ENCODE data around the gene RSL24D1. TPM values are rescaled to one million over a fixed set of nuclear protein-coding genes. Genes with fewer than 3 reads are reported as not detected.

The RSL24D1 gene
- total and polyA plus RNA-seq, 2 of the 13 experiments (the other 11 are each of a cell fraction or from before 2014, with no cell fraction given) = 58.8 to 100.0 TPM

GRCh38 chr15:55196458-55197361 lies at the start of gene RSL24D1 (continued):
- TF ChIP-seq ZNF512 (CRISPR knock-in tag; IDR thresholded peaks at IDR 0.05) (no peak), ZNF746 (CRISPR knock-in tag; IDR thresholded peaks at IDR 0.05) (0 out of 2 replicates have a peak, but pooled peaks have one; percentile 42), MEIS1 (CRISPR knock-in tag; IDR thresholded peaks at IDR 0.05; ENCODE audit: borderline replicate concordance) (0 out of 2 replicates have a peak, but pooled peaks have one; percentile 13), ZMAT3 (CRISPR knock-in tag; conservative IDR thresholded peaks at IDR 0.05) (peak; percentile 78), MAX (IDR thresholded peaks at IDR 0.05) (peak; percentile 95), ASH2L (IDR thresholded peaks at IDR 0.05; ENCODE audit: insufficient read length, low read depth, low read length) (peak; percentile 88), FOXK2 (IDR thresholded peaks at IDR 0.05) (peak; percentile 82), ELF4 (CRISPR knock-in tag; IDR thresholded peaks at IDR 0.05; ENCODE audit: borderline replicate concordance) (peak; percentile 67; the same call in 1 of the 2 replicates), IRF9 (CRISPR knock-in tag; IDR thresholded peaks at IDR 0.05; ENCODE audit: borderline replicate concordance) (peak; percentile 77; the same call in 1 of the 2 replicates), ZNF704 (CRISPR knock-in tag; IDR thresholded peaks at IDR 0.05; ENCODE audit: borderline replicate concordance) (0 out of 2 replicates have a peak, but pooled peaks have one; percentile 43), ZNF12 (CRISPR knock-in tag; IDR thresholded peaks at IDR 0.05) (peak; percentile 44; the same call in 1 of the 2 replicates), HOXA3 (CRISPR knock-in tag; IDR thresholded peaks at IDR 0.05) (peak; percentile 88), ZNF792 (CRISPR knock-in tag; IDR thresholded peaks at IDR 0.05) (peak; percentile 69; the same call in 1 of the 2 replicates), FOXJ3 (CRISPR knock-in tag; IDR thresholded peaks at IDR 0.05; ENCODE audit: borderline replicate concordance) (peak; percentile 28), SMYD3 (CRISPR knock-in tag; IDR thresholded peaks at IDR 0.05) (no peak), ZBTB2 (CRISPR knock-in tag; IDR thresholded peaks at IDR 0.05; ENCODE audit: low read depth) (0 out of 2 replicates have a peak, but pooled peaks have one; percentile 29)
- TF ChIP-seq, protein P1, sequence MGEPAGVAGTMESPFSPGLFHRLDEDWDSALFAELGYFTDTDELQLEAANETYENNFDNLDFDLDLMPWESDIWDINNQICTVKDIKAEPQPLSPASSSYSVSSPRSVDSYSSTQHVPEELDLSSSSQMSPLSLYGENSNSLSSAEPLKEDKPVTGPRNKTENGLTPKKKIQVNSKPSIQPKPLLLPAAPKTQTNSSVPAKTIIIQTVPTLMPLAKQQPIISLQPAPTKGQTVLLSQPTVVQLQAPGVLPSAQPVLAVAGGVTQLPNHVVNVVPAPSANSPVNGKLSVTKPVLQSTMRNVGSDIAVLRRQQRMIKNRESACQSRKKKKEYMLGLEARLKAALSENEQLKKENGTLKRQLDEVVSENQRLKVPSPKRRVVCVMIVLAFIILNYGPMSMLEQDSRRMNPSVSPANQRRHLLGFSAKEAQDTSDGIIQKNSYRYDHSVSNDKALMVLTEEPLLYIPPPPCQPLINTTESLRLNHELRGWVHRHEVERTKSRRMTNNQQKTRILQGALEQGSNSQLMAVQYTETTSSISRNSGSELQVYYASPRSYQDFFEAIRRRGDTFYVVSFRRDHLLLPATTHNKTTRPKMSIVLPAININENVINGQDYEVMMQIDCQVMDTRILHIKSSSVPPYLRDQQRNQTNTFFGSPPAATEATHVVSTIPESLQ (CRISPR knock-in tag; conservative IDR thresholded peaks at IDR 0.05) = no peak
- TF ChIP-seq, protein P2, sequence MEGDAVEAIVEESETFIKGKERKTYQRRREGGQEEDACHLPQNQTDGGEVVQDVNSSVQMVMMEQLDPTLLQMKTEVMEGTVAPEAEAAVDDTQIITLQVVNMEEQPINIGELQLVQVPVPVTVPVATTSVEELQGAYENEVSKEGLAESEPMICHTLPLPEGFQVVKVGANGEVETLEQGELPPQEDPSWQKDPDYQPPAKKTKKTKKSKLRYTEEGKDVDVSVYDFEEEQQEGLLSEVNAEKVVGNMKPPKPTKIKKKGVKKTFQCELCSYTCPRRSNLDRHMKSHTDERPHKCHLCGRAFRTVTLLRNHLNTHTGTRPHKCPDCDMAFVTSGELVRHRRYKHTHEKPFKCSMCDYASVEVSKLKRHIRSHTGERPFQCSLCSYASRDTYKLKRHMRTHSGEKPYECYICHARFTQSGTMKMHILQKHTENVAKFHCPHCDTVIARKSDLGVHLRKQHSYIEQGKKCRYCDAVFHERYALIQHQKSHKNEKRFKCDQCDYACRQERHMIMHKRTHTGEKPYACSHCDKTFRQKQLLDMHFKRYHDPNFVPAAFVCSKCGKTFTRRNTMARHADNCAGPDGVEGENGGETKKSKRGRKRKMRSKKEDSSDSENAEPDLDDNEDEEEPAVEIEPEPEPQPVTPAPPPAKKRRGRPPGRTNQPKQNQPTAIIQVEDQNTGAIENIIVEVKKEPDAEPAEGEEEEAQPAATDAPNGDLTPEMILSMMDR (CRISPR knock-in tag; IDR thresholded peaks at IDR 0.05) = peak; percentile 68

Data from HepG2 (cell line).